Pancreas (tissue), 10 donors: ENCODE data around the gene KCNA2. TPM values are rescaled to one million over a fixed set of nuclear protein-coding genes. Genes with fewer than 3 reads are reported as not detected.
A peak's percentile ranks its signal among the peaks of the same experiment; 100 is the strongest.

Experiments used
- ATAC-seq, 4 donors: fragments of 200-7000 bp; cut with Tn5 transposase; one replicate each; pipeline versions ENCODE4 v1.8.0 to v1.9.1; 2020; ENCODE audit warnings: mild to moderate bottlenecking in 4 of 4, moderate library complexity in 4 of 4
- DNase-seq, 6 donors: peaks; one replicate each; pipeline ENCODE4 v3.0.0-alpha.2; 2020
- FAIRE-seq: peaks from 2 replicates; lab custom pipeline; 2012; peaks lifted over from hg19 to GRCh38; lab: Jason Lieb, UNC
- H3K27ac ChIP-seq, 4 donors: fragments of 200-600 bp; sonication (generic); 1 replicate in 3 of 4; 2 replicates in 1 of 4; pipeline versions ENCODE4 v1.5.0 to v1.8.0; 2020
- H3K27me3 ChIP-seq, 4 donors: fragments of 200-600 bp; one replicate each; pipeline ENCODE4 v1.8.0; 2021
- H3K36me3 ChIP-seq, 3 donors: fragments of 200-600 bp; sonication (generic) in 1 of 3; one replicate each; pipeline versions ENCODE4 v1.5.0 to v1.8.0; 2020 to 2021
- H3K4me1 ChIP-seq, 3 donors: fragments of 200-600 bp; one replicate each; pipeline ENCODE4 v1.8.0; 2021
- H3K4me3 ChIP-seq, 4 donors: fragments of 200-600 bp; sonication (generic) in 2 of 4; one replicate each; pipeline versions ENCODE4 v1.5.0 to v1.8.0; 2020 to 2021
- H3K9me3 ChIP-seq, 4 donors: fragments of 200-600 bp; one replicate each; pipeline ENCODE4 v1.8.0; 2021
- WGBS, 2 donors: extraction: QIAGEN DNeasy Blood & Tissue Kit; methylation state at CpG; one replicate each; pipeline ENCODE4 v1.1.7; 2013; 5-methylcytosine and 5-hydroxymethylcytosine counted together
- intact Hi-C, 3 donors: fragments of 100-400 bp; cut with DNase I; formaldehyde crosslinking; loops; one replicate each; pipeline versions ENCODE4 v1.11.1 to v1.14.2; 2022
- polyA plus RNA-seq, 2 donors: library from polyadenylated mRNA; stranded (reverse); fragments of 200-250 nt; gene quantifications; one replicate each; pipeline ENCODE4 v1.2.3, GENCODE V29; 2013
- total RNA-seq, 6 donors: library from RNA; stranded (reverse); fragmentation: NEBNext Ultra II Directional in 4 of 6; extraction: Animal tissue kit (Norgen Biotek cat#: 25700) in 4 of 6; gene quantifications; one replicate each; pipeline versions ENCODE4 v1.2.1 to v1.2.4, GENCODE V29; 2021 to 2023
- TF ChIP-seq, protein P1 (sequence below), 4 donors: fragments of 200-600 bp; sonication (generic) in 3 of 4; IDR thresholded peaks; one replicate each; pipeline versions ENCODE4 v1.5.0 to v1.8.0; 2021; ENCODE audit warnings: antibody characterized with exemption in 4 of 4
- donor health status: healthy with polysubstance abuse.
- donor health status: DM: no; HTN: no; CAD: no; lungs with moderate emphysema.
- donor health status: DM: no; HTN: no; CAD: no.
- donor health status: control.
- donor health status: control.
- donor health status: Bipolar disorder and iron deficiency.
- donor health status: DM: yes; HTN: yes; CAD: no.
- donor health status: DM: no; HTN: no; CAD: no.
- donor health status: DM: no; HTN: no; CAD: no.
- donor health status: DM: yes; HTN: yes; CAD: no.

KCNA2 gene
- total and polyA plus RNA-seq, 8 donors, result 0.21 to 1.6 (median 0.64) TPM

- Histone ChIP-seq H3K27ac (no peak overlapping the region), H3K4me1 (peaks cover 0 to 9% (median 0%) of the 10 kb centered on the region in 3 donors), H3K4me3 (no peak overlapping the region), H3K27me3 (no peaks in the 10 kb centered on the region), H3K36me3 (no peaks in the 10 kb centered on the region), H3K9me3 (no peaks in the 10 kb centered on the region)
- WGBS, 2 donors, result 56 to 61% methylated on average over 6 of the region's 6 CpGs
- TF ChIP-seq, protein P1, sequence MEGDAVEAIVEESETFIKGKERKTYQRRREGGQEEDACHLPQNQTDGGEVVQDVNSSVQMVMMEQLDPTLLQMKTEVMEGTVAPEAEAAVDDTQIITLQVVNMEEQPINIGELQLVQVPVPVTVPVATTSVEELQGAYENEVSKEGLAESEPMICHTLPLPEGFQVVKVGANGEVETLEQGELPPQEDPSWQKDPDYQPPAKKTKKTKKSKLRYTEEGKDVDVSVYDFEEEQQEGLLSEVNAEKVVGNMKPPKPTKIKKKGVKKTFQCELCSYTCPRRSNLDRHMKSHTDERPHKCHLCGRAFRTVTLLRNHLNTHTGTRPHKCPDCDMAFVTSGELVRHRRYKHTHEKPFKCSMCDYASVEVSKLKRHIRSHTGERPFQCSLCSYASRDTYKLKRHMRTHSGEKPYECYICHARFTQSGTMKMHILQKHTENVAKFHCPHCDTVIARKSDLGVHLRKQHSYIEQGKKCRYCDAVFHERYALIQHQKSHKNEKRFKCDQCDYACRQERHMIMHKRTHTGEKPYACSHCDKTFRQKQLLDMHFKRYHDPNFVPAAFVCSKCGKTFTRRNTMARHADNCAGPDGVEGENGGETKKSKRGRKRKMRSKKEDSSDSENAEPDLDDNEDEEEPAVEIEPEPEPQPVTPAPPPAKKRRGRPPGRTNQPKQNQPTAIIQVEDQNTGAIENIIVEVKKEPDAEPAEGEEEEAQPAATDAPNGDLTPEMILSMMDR (IDR thresholded peaks at IDR 0.05), result no peak
- FAIRE-seq (no peak), DNase-seq (no peak), ATAC-seq (no peak)
- intact Hi-C loops, result loop anchor here (5.0 to 10.0 kb wide), 4 partner anchors 133 to 150 kb away; no protein-coding TSS in a partner anchor
Measured at GRCh38 chr1:110631836-110632620, 25.9 kb upstream of the KCNA2 start.

DNA sequence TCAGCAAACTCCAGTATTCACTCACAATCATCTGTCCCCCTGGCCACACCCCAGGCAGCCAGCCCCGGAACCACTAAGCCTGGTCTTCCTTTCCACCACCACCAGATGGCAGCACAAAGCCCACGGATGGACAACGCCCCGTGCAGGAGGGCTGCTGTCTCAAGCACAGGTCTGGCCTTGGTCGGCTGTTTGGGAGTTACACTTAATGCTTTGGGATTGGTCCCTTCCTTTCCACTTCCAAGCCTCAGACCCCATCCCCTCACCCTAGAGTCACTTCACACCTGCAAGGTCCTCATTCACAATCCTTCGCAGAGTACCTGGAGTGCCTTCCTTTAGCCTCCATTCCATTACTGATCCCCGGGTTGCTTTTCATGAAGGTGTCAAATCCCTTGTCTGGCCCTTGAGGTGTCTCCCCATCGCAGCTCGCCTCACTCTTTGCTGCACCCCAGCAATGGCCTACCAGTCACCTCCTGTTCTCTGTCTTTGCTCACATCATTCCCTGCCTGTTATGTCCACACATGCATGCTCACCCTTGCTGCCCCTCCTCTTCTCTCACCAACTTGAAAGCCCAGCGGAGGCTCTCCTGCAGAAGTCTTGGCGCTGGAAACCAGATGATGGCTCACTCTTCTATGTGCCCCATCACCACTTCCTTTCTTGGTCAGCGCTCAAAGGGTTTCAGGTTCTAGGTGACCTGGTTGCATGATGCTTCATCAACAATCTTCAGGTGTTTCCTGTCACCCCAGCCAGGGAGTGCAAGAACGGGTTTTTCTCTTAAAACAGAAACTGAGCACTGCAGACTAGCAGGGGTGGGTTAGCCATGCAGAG is 24.9 kb upstream of the KCNA2 start:
- Histone ChIP-seq H3K27ac (no peak overlapping the region), H3K4me1 (peaks cover 0 to 9% (median 0%) of the 10 kb centered on the region in 3 donors), H3K4me3 (no peak overlapping the region), H3K27me3 (no peaks in the 10 kb centered on the region), H3K36me3 (no peaks in the 10 kb centered on the region), H3K9me3 (no peaks in the 10 kb centered on the region)
- DNase-seq (peak; percentile 65 to 88 (median 83)), FAIRE-seq (no peak), ATAC-seq (peak; percentile 66 to 87 (median 84))
- intact Hi-C loops, result loop anchor here (5.0 to 10.0 kb wide), 4 partner anchors 134 to 151 kb away; no protein-coding TSS in a partner anchor
- 27% methylated on average over 13 of the region's 13 CpGs for WGBS, 2 donors
- TF ChIP-seq, protein P1 (IDR thresholded peaks at IDR 0.05), result peak; percentile 76 to 86 (median 81)

DNA sequence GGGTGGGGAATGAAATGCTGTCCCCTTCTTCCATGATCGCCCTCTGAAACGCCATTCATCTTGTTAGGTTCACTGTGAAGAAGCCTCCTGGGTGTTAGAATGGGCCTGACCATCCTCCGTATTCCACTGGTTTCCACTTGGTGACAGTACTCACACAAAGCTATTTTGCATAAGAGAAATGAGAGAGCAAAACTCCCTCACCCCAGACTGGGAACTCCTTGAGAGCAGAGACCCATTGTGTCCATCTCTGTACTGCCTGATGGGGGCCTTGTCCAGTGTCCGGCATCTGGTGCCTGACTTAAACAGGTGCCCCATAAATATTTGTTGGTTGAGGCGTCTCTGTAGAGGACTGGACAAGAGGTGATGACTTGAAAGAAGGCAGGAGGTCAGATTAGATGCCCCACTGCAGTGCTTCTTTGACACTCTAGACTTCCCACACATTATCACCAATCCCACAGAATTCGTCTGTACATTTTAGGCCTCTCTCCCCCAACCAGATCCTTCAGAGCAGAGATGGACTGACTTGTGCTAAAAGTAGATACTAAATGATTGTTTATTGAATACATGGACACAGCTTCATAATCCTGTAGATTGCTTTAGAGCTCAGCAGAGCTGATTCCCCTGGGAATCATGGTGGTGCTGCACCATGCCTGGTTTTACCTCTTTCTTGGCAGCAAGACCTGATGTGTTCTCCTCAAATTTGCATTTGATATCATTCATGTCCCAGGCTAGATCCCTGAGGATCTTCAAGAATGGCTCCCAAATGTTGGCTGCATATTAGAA is 22.4 kb upstream of the KCNA2 start:
- DNase-seq, result no peak
- Histone ChIP-seq H3K36me3 (no peaks in the 10 kb centered on the region), H3K9me3 (no peaks in the 10 kb centered on the region), H3K4me3 (no peak overlapping the region), H3K27ac (no peak overlapping the region), H3K4me1 (no peaks in the 10 kb centered on the region), H3K27me3 (no peaks in the 10 kb centered on the region)
- TF ChIP-seq, protein P1 (IDR thresholded peaks at IDR 0.05), result no peak
- intact Hi-C loops, result no loop called here
- ATAC-seq, result no peak
- 60% methylated on average over 6 of the region's 6 CpGs for WGBS, 2 donors
- no peak for FAIRE-seq

GRCh38 chr1:110627764-110628163 is 21.6 kb upstream of the KCNA2 start:
- 60 to 84% methylated on average over 2 of the region's 2 CpGs for WGBS, 2 donors
- DNase-seq (no peak), FAIRE-seq (no peak), ATAC-seq (peak in 2 of 4 donors; percentile 26 to 38)
- Histone ChIP-seq H3K27ac (no peak overlapping the region), H3K36me3 (no peaks in the 10 kb centered on the region), H3K4me1 (no peaks in the 10 kb centered on the region), H3K9me3 (no peaks in the 10 kb centered on the region), H3K27me3 (no peaks in the 10 kb centered on the region), H3K4me3 (no peak overlapping the region)
- TF ChIP-seq, protein P1 (IDR thresholded peaks at IDR 0.05), result no peak
- intact Hi-C loops, result no loop called here
